ENCODE measurements around the gene ZBTB38. TPM values are rescaled to one million over a fixed set of nuclear protein-coding genes. Genes with fewer than 3 reads are reported as not detected.

ZBTB38 gene
- total and polyA plus RNA-seq, 10 donors: 4.8 to 122 (median 58.5) TPM

GRCh38 chr3:141366285-141367037 is 1.8 kb upstream of the ZBTB38 start:
- intact Hi-C loops (cut with DNase I; ENCODE audit: low total_unique reads): no loop called here
- WGBS, 5 donors: 55 to 72% (median 62%) methylated on average over 5 of the region's 5 CpGs
- Histone ChIP-seq H3K27me3 (replicated peaks in 1 of 7) (no peaks in the 10 kb centered on the region), H3K4me1 (peaks cover 0 to 32% (median 11%) of the 10 kb centered on the region in 6 donors), H3K27ac (peak overlapping the region in 7 of 8 donors; percentile 17 to 81 (median 73)), H3K4me3 (no peak overlapping the region), H3K36me3 (no peaks in the 10 kb centered on the region), H3K9me3 (peaks cover 0 to 12% (median 6%) of the 10 kb centered on the region in 8 donors)
- TF ChIP-seq CTCF (IDR thresholded peaks at IDR 0.05 in 8 of 11, conservative IDR thresholded peaks at IDR 0.05 in 3 of 11) (no peak), POLR2AphosphoS5 (IDR thresholded peaks at IDR 0.05) (no peak), POLR2A (IDR thresholded peaks at IDR 0.05) (no peak)
- no peak for DNase-seq

DNA sequence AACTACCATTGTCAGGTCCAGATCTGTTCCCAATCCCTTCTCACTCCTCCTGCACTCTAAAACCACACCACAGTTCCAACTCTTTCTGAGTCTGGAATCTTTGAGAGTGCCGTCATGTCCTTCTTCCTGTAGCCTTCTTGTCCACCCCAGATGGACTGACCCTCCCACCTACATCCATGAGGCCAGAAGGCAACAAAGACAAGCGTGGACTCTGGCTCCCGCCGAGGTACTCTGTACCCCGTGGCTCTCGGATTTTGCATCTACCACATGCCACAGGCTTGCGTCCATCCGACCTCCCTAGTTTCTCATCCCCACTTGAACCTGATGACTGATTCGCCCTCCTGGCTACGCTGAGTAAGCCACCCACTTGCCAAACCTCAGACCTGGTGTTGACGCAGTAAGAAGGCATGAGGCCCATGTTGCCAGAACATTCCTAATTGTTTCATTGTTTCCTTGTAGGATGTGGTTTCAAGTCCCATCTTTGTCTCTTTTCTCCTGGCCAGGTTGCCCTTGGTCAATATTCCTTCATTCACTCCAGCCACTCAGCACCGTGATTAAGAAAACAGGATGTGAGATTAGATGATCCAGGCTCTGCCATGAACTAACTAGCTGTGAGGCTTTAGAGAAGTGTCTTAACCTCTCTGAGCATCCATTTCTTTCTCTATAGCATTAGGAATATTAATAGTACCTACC is 1.1 kb upstream of the ZBTB38 start:
- Histone ChIP-seq H3K9me3 (peaks cover 0 to 12% (median 6%) of the 10 kb centered on the region in 8 donors), H3K27ac (peak overlapping the region in 7 of 8 donors; percentile 22 to 81 (median 73)), H3K4me1 (peaks cover 0 to 31% (median 11%) of the 10 kb centered on the region in 6 donors), H3K27me3 (replicated peaks in 1 of 7) (no peaks in the 10 kb centered on the region), H3K36me3 (no peaks in the 10 kb centered on the region), H3K4me3 (no peak overlapping the region)
- DNase-seq: no peak
- WGBS, 5 donors: 89 to 97% (median 91%) methylated on average over 12 of the region's 12 CpGs
- TF ChIP-seq POLR2AphosphoS5 (IDR thresholded peaks at IDR 0.05) (no peak), CTCF (IDR thresholded peaks at IDR 0.05 in 8 of 11, conservative IDR thresholded peaks at IDR 0.05 in 3 of 11) (no peak), POLR2A (IDR thresholded peaks at IDR 0.05) (no peak)
- intact Hi-C loops (cut with DNase I; ENCODE audit: low total_unique reads): no loop called here

DNA sequence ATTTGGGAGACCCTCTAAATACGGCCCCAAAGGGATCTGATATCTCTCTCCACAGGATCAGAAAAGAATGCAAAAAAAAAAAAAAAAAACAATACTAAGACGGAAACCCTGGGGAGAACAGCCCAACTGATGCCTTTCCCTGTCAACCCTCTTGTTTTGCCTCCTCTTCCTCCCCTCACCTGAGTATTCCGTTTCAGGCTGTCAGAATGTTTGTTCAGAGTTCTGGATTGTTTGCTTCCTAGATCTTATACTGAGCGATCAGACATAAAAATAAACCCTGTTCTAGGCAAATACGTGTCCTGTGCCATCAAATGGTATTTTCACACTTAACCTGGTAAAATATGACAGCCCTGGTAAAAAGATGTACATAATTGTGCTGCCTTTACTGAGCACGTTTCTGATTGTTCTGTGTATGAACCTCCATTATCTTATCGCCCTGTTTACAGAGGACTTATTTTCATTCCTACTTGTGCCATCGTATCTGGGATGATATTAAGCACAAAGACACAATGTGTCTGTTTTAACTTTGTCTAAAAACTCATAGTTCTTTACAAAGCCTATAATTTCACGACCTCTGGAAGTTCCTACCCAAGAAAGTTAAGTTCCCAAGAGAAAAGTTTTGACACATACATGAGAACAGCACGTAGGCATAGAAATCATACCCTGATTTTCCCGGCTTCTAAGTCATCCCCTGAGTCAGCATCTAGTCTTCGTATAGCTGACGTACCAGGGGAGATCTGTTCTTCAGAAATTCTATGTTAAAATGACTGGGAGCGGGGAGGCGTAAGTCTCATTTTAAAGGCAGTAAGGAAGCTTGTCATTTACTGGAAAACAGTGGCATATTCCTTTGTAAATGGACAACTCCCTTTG is 856 bp downstream of the ZBTB38 start:
- Histone ChIP-seq H3K4me3 (peak overlapping the region in 2 of 8 donors; percentile 2 to 42), H3K9me3 (no peaks in the 10 kb centered on the region), H3K27me3 (replicated peaks in 1 of 7) (no peaks in the 10 kb centered on the region), H3K4me1 (peaks cover 0 to 31% (median 11%) of the 10 kb centered on the region in 6 donors), H3K36me3 (no peaks in the 10 kb centered on the region), H3K27ac (peak overlapping the region; percentile 16 to 81 (median 74))
- intact Hi-C loops (cut with DNase I; ENCODE audit: low total_unique reads): no loop called here
- WGBS, 5 donors: 83 to 93% (median 91%) methylated on average over 15 of the region's 15 CpGs
- DNase-seq: no peak
- TF ChIP-seq CTCF (IDR thresholded peaks at IDR 0.05 in 8 of 11, conservative IDR thresholded peaks at IDR 0.05 in 3 of 11) (no peak), POLR2A (IDR thresholded peaks at IDR 0.05) (peak in 1 of 3 donors; percentile 10), POLR2AphosphoS5 (IDR thresholded peaks at IDR 0.05) (no peak)
